Neuronal stem cell (in vitro differentiated cells): Measurements from ENCODE around the gene ZFP36L1.

Experiments
- DNase-seq: peaks from one replicate; pipeline ENCODE4 v3.0.0-alpha.2; 2013; ENCODE audit warnings: low spot score
- H2AFZ ChIP-seq: one replicate; pipeline ENCODE4 v1.6.1; 2013; ENCODE audit warnings: mild to moderate bottlenecking, low read length, inconsistent platforms
- H2AK5ac ChIP-seq: 2 replicates; pipeline ENCODE4 v1.6.1; 2013; ENCODE audit warnings: low read depth, mild to moderate bottlenecking, inconsistent platforms, low read length, moderate library complexity, mixed read lengths
- H2BK120ac ChIP-seq: 2 replicates; pipeline ENCODE4 v1.6.1; 2013; ENCODE audit warnings: low read depth, mild to moderate bottlenecking, inconsistent platforms, low read length, moderate library complexity, mixed read lengths
- H2BK12ac ChIP-seq: one replicate; pipeline ENCODE4 v1.6.1; 2013; ENCODE audit warnings: low read length, inconsistent platforms
- H2BK15ac ChIP-seq: 2 replicates; pipeline ENCODE4 v1.6.1; 2013; ENCODE audit warnings: mild to moderate bottlenecking, low read length, inconsistent platforms, mixed read lengths
- H2BK5ac ChIP-seq: one replicate; pipeline ENCODE4 v1.6.1; 2013; ENCODE audit warnings: inconsistent platforms, mild to moderate bottlenecking, low read length, moderate library complexity
- H3K14ac ChIP-seq: one replicate; pipeline ENCODE4 v1.6.1; 2013; ENCODE audit warnings: low read length, inconsistent platforms
- H3K18ac ChIP-seq: 2 replicates; pipeline ENCODE4 v1.6.1; 2013; ENCODE audit warnings: low read length, inconsistent platforms
- H3K23ac ChIP-seq: 2 replicates; pipeline ENCODE4 v1.6.1; 2013; ENCODE audit warnings: low read depth, mild to moderate bottlenecking, mixed read lengths, low read length, inconsistent platforms; ENCODE audit not compliant: poor library complexity
- H3K27ac ChIP-seq: replicated peaks from 3 replicates; pipeline ENCODE4 v1.5.1; 2013; ENCODE audit warnings: low read length, inconsistent platforms
- H3K27me3 ChIP-seq, 3 experiments: 2 replicates each; pipeline ENCODE4 v1.6.1; 2013; ENCODE audit warnings: low read length in 3 of 3, mild to moderate bottlenecking in 2 of 3, inconsistent platforms in 1 of 3, low read depth in 1 of 3, mixed read lengths in 1 of 3, moderate library complexity in 1 of 3; ENCODE audit not compliant: control insufficient read depth in 3 of 3, insufficient read depth in 3 of 3
- H3K36me3 ChIP-seq, 2 donors: replicated peaks in 1 of 2; 2 replicates each; pipeline ENCODE4 v1.6.1; 2013; ENCODE audit warnings: low read length in 2 of 2; ENCODE audit not compliant: control insufficient read depth in 2 of 2, insufficient read depth in 2 of 2
- H3K4ac ChIP-seq: 2 replicates; pipeline ENCODE4 v1.6.1; 2013; ENCODE audit warnings: inconsistent platforms, mild to moderate bottlenecking, low read length, moderate library complexity
- H3K4me1 ChIP-seq, 2 donors: 1 replicate in 1 of 2; 2 replicates in 1 of 2; pipeline ENCODE4 v1.6.1; 2013; ENCODE audit warnings: low read length in 2 of 2, low read depth in 1 of 2; ENCODE audit not compliant: control insufficient read depth in 2 of 2, insufficient read depth in 1 of 2
- H3K4me2 ChIP-seq: one replicate; pipeline ENCODE4 v1.6.1; 2013; ENCODE audit warnings: mild to moderate bottlenecking, low read length, inconsistent platforms; ENCODE audit not compliant: insufficient read depth, poor library complexity, severe bottlenecking
- H3K4me3 ChIP-seq, 2 donors: 2 replicates each; pipeline ENCODE4 v1.5.1; 2013; ENCODE audit warnings: low read length in 2 of 2, mild to moderate bottlenecking in 2 of 2, inconsistent platforms in 1 of 2, moderate library complexity in 1 of 2
- H3K79me1 ChIP-seq: one replicate; pipeline ENCODE4 v1.6.1; 2013; ENCODE audit warnings: low read depth, mild to moderate bottlenecking, inconsistent platforms, low read length, moderate library complexity
- H3K9ac ChIP-seq: one replicate; pipeline ENCODE4 v1.6.1; 2013; ENCODE audit warnings: mild to moderate bottlenecking, low read depth, low read length, inconsistent platforms; ENCODE audit not compliant: poor library complexity
- H3K9me3 ChIP-seq, 2 donors: replicated peaks in 1 of 2; 2 replicates each; pipeline versions ENCODE3 to v1.6.1; 2013; ENCODE audit warnings: low read length in 2 of 2, mild to moderate bottlenecking in 2 of 2, inconsistent platforms in 1 of 2, low read depth in 1 of 2, mixed read lengths in 1 of 2, moderate library complexity in 1 of 2; ENCODE audit not compliant: control insufficient read depth in 2 of 2, insufficient read depth in 1 of 2
- H4K8ac ChIP-seq: one replicate; pipeline ENCODE4 v1.6.1; 2013; ENCODE audit warnings: low read depth, mild to moderate bottlenecking, inconsistent platforms, low read length, moderate library complexity
- H4K91ac ChIP-seq: one replicate; pipeline ENCODE4 v1.6.1; 2013; ENCODE audit warnings: low read length, low read depth, mild to moderate bottlenecking, inconsistent platforms; ENCODE audit not compliant: poor library complexity
- WGBS, 2 donors: extraction: QIAGEN DNeasy Blood & Tissue Kit; methylation state at CpG; one replicate each; pipeline ENCODE4 v1.1.7; 2013; ENCODE audit warnings: missing lambda C conversion rate in 2 of 2, mixed read lengths in 1 of 2; ENCODE audit not compliant: insufficient read length in 2 of 2, insufficient replicate concordance in 1 of 2; ENCODE audit errors: extremely low coverage in 2 of 2; 5-methylcytosine and 5-hydroxymethylcytosine counted together

The ZFP36L1 gene

DNA sequence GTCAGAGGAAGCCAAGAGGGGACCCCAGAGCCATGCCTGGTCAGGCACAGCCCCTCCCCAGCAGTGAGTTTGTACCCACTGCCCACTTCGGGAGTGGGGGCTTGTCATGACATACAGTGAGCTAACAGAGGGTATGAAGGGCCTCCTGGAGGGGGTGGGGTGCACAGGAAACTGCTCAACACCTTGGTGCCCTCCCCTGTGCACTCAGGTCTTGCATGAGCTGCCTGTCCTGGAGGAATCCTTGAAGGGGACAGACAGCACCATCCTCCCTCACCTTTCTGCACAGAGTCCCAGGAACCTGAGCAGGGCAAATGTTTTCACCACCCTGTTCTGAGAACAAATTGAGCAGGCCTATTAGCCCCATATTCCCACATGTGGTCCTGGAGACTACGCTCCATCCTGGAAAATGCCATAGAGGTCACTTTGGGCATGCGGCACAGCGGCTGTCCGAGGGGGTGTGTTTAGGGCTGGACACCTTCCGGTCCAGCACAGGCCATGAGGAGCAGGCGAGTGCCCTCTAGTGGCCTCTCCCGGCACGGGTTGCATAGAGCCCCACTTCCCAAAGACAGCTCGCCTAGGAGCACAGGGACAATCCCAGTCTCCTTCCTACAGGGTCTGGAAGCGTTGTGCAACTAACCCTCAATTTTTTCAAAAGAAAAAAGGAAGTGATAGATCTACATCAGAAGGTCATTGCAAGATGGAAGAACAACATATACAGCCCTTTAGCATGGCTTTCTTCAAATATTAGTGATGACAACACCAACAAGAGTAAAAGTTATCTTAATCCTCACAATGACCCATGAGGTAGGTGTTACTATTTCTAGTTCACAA lies 31.9 kb upstream of the ZFP36L1 start:
- DNase-seq = peak; percentile 66
- H3K18ac ChIP-seq = peak overlapping the region; percentile 61
- no peak overlapping the region for H3K9ac ChIP-seq
- H3K27me3 ChIP-seq = no peaks in the 10 kb centered on the region
- H2BK12ac ChIP-seq = no peak overlapping the region
- H3K36me3 ChIP-seq = no peaks in the 10 kb centered on the region
- peak overlapping the region; percentile 4 for H3K4ac ChIP-seq
- H3K14ac ChIP-seq = no peak overlapping the region
- H3K23ac ChIP-seq = no peak overlapping the region
- H3K4me3 ChIP-seq = peak overlapping the region in 1 of 2 donors; percentile 5
- no CpG with 5 or more reads among the region's 11 CpGs for WGBS, 2 donors
- H2AFZ ChIP-seq = peak overlapping the region; percentile 85
- H2BK15ac ChIP-seq = peak overlapping the region; percentile 26
- H2AK5ac ChIP-seq = peak overlapping the region; percentile 58
- H4K8ac ChIP-seq = peak overlapping the region; percentile 75
- H3K27ac ChIP-seq = no peak overlapping the region
- no peaks in the 10 kb centered on the region for H3K79me1 ChIP-seq
- H2BK120ac ChIP-seq = no peak overlapping the region
- no peak overlapping the region for H3K4me2 ChIP-seq
- H3K9me3 ChIP-seq = no peaks in the 10 kb centered on the region
- peaks cover 0 to 6% of the 10 kb centered on the region in 2 donors for H3K4me1 ChIP-seq
- no peak overlapping the region for H2BK5ac ChIP-seq
- H4K91ac ChIP-seq = no peak overlapping the region

DNA sequence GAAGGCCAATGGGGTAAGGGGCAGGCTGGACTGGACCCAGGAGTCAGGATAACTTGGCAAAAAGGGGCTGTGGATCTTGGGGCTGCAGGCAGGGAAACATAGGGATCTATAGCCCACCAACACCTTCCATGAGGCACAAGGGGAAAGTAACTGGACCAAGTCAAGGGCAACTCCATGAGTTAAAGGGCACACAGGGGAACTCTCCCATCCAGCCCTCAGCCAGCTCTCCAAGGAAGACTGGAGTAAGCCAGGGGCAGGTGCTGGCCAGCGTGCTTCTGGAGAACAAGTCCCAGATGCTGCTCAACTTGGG lies 31.3 kb upstream of the ZFP36L1 start:
- Histone ChIP-seq H2BK12ac (peak overlapping the region; percentile 17), H3K9me3 (no peaks in the 10 kb centered on the region), H3K4me2 (no peak overlapping the region), H2BK15ac (peak overlapping the region; percentile 26), H3K18ac (peak overlapping the region; percentile 61), H3K4ac (no peak overlapping the region), H2BK5ac (no peak overlapping the region), H4K91ac (no peak overlapping the region), H3K23ac (no peak overlapping the region), H3K79me1 (no peaks in the 10 kb centered on the region), H2BK120ac (no peak overlapping the region), H2AK5ac (peak overlapping the region; percentile 58), H4K8ac (peak overlapping the region; percentile 75), H3K27ac (no peak overlapping the region), H3K4me1 (peaks cover 0 to 11% of the 10 kb centered on the region in 2 donors), H3K36me3 (no peaks in the 10 kb centered on the region), H3K27me3 (no peaks in the 10 kb centered on the region), H3K9ac (no peak overlapping the region), H3K4me3 (no peak overlapping the region), H3K14ac (no peak overlapping the region), H2AFZ (peak overlapping the region; percentile 85)
- no CpG with 5 or more reads among the region's 1 CpG for WGBS, 2 donors
- no peak for DNase-seq

DNA sequence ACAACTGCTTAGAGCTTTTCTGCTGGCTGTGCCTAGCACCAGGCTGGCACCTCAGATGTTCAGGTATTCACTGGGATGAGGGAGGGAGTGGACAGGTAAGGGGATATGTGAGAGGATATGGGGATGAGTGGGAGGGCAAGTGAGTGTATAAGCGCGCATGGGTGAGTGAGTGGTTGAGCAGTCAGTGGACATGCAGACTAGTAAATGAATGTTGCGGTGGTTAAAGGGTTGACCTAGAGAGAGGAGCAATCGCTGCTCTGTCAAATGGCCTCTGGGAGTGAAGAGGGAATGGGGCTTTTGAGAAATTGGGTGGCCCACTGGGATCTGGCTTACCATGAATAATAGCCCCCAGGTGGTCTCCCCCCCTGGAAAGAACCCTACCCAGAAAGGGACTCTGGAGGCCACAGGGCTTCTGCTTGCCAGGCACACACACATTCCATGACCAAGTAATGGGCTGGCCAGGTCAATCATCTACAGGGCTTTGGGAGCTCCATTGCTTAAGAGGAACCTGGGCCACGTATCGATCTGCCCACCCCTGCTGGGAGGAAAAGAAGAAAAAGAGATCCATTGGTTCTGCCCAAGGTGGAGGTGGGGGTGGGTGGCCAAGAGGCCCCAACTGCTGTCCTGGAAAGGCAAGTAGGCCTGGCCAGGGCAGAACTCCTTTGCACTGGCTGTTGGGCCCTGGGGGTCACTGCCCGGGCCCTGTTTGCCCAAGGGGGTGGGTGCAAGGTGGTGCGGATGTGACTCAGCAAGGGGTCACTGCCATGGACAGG lies 30.8 kb upstream of the ZFP36L1 start:
- H3K27me3 ChIP-seq = no peaks in the 10 kb centered on the region
- H2BK12ac ChIP-seq = peak overlapping the region; percentile 17
- H3K36me3 ChIP-seq = no peaks in the 10 kb centered on the region
- H3K79me1 ChIP-seq = no peaks in the 10 kb centered on the region
- H3K9me3 ChIP-seq = no peaks in the 10 kb centered on the region
- peaks cover 0 to 13% of the 10 kb centered on the region in 2 donors for H3K4me1 ChIP-seq
- H2BK15ac ChIP-seq = peak overlapping the region; percentile 26
- H2AK5ac ChIP-seq = peak overlapping the region; percentile 58
- H2BK5ac ChIP-seq = no peak overlapping the region
- H3K23ac ChIP-seq = no peak overlapping the region
- DNase-seq = no peak
- no peak overlapping the region for H3K4me3 ChIP-seq
- no peak overlapping the region for H3K4ac ChIP-seq
- no peak overlapping the region for H3K14ac ChIP-seq
- peak overlapping the region; percentile 85 for H2AFZ ChIP-seq
- no peak overlapping the region for H2BK120ac ChIP-seq
- no peak overlapping the region for H4K91ac ChIP-seq
- no peak overlapping the region for H3K9ac ChIP-seq
- no peak overlapping the region for H3K4me2 ChIP-seq
- H3K27ac ChIP-seq = no peak overlapping the region
- H4K8ac ChIP-seq = no peak overlapping the region
- WGBS, 2 donors = no CpG with 5 or more reads among the region's 8 CpGs
- H3K18ac ChIP-seq = no peak overlapping the region

DNA sequence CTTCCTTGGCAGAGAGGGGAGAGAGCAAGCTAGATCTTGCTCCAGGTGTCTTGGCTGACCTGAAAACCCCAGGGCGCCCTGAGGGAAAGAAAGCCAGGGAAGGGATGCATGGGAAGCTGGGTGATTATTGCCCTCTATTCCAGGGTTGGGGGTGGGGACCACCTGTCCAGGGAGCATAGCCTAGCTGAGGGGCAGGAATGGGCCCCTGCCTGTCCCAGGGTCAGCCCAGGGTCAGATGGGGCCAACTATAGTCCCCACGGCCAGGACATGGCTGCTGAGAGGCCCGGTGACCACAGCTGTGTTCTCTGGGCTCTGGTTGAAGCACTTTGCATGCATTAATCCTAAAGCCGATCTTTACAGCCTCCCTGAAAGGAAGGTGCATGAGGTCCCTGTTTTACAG lies 30.1 kb upstream of the ZFP36L1 start:
- Histone ChIP-seq H3K4me2 (no peak overlapping the region), H3K9ac (no peak overlapping the region), H3K4ac (no peak overlapping the region), H3K27ac (no peak overlapping the region), H4K8ac (no peak overlapping the region), H2BK5ac (no peak overlapping the region), H4K91ac (no peak overlapping the region), H2AFZ (no peak overlapping the region), H2AK5ac (no peak overlapping the region), H3K36me3 (no peaks in the 10 kb centered on the region), H2BK120ac (no peak overlapping the region), H3K23ac (no peak overlapping the region), H3K9me3 (no peaks in the 10 kb centered on the region), H3K18ac (no peak overlapping the region), H2BK12ac (no peak overlapping the region), H3K4me1 (peaks cover 0 to 13% of the 10 kb centered on the region in 2 donors), H3K27me3 (no peaks in the 10 kb centered on the region), H3K79me1 (no peaks in the 10 kb centered on the region), H3K4me3 (no peak overlapping the region), H3K14ac (no peak overlapping the region), H2BK15ac (no peak overlapping the region)
- no peak for DNase-seq
- WGBS, 2 donors = no CpG with 5 or more reads among the region's 4 CpGs
